HEK293 (cell line): Measurements from ENCODE around the gene INSIG2.

Experiments used
- BCL6B ChIP-seq: fragments of 450-650 bp; formaldehyde crosslinking; IDR thresholded peaks from 2 replicates; pipeline ENCODE4 v1.5.1; 2017; ENCODE audit warnings: missing biosample characterization, missing genetic modification characterization
- CTCF ChIP-seq: fragments of 450-650 bp; formaldehyde crosslinking; IDR thresholded peaks from 2 replicates; pipeline ENCODE4 v1.5.1; 2016; ENCODE audit warnings: missing biosample characterization, missing genetic modification characterization
- GLIS2 ChIP-seq: fragments of 450-650 bp; formaldehyde crosslinking; IDR thresholded peaks from 2 replicates; pipeline ENCODE4 v1.5.1; 2016; ENCODE audit warnings: missing biosample characterization, missing genetic modification characterization
- PBX3 ChIP-seq: sonication (generic); formaldehyde crosslinking; IDR thresholded peaks from 2 replicates; pipeline ENCODE4 v1.8.1; 2022; ENCODE audit warnings: mild to moderate bottlenecking, moderate library complexity, missing genetic modification reagents
- TCF7L2 ChIP-seq: IDR thresholded peaks from 2 replicates; pipeline ENCODE4 v1.6.1; 2011; ENCODE audit warnings: low read depth, mild to moderate bottlenecking, inconsistent platforms, low read length, moderate library complexity, borderline replicate concordance
- YY1 ChIP-seq: fragments of 450-650 bp; formaldehyde crosslinking; IDR thresholded peaks from 2 replicates; pipeline ENCODE4 v1.5.1; 2018; ENCODE audit warnings: missing biosample characterization, missing genetic modification characterization
- ZBTB1 ChIP-seq: fragments of 450-650 bp; formaldehyde crosslinking; IDR thresholded peaks from 2 replicates; pipeline ENCODE4 v1.5.1; 2016; ENCODE audit warnings: missing biosample characterization, missing genetic modification characterization
- ZFHX2 ChIP-seq: fragments of 450-650 bp; formaldehyde crosslinking; conservative IDR thresholded peaks from 2 replicates; pipeline ENCODE4 v1.5.1; 2016; ENCODE audit warnings: missing biosample characterization, missing genetic modification characterization
- ZNF138 ChIP-seq: fragments of 450-650 bp; formaldehyde crosslinking; IDR thresholded peaks from 2 replicates; pipeline ENCODE4 v1.5.1; 2016; ENCODE audit warnings: missing biosample characterization, missing genetic modification characterization, borderline replicate concordance
- ZNF148 ChIP-seq: fragments of 450-650 bp; formaldehyde crosslinking; IDR thresholded peaks from 2 replicates; pipeline ENCODE4 v1.5.0; 2017; ENCODE audit warnings: missing biosample characterization, missing genetic modification characterization, borderline replicate concordance
- ZNF398 ChIP-seq: fragments of 450-650 bp; formaldehyde crosslinking; IDR thresholded peaks from 2 replicates; pipeline ENCODE4 v1.5.1; 2017; ENCODE audit warnings: missing biosample characterization, missing genetic modification characterization

- TF ChIP-seq ZFHX2 (tag by site-specific recombination): no peak
- TF ChIP-seq CTCF: no peak
- no peak for TF ChIP-seq ZNF138 (tag by site-specific recombination)
- TF ChIP-seq TCF7L2: no peak
- no peak for TF ChIP-seq ZNF148 (tag by site-specific recombination)
- TF ChIP-seq ZBTB1: no peak
- TF ChIP-seq ZNF398 (tag by site-specific recombination): no peak
- TF ChIP-seq PBX3: no peak
- no peak for TF ChIP-seq BCL6B (tag by site-specific recombination)
- no peak for TF ChIP-seq GLIS2 (tag by site-specific recombination)
- no peak for TF ChIP-seq YY1 (tag by site-specific recombination)
These were observed 2.1 kb upstream of the INSIG2 start for GRCh38 chr2:118086024-118086633.
